K562 (cell line): ENCODE results near the gene RPL28. TPM values are rescaled to one million over a fixed set of nuclear protein-coding genes. Genes with fewer than 3 reads are reported as not detected.
A peak's percentile ranks its signal among the peaks of the same experiment; 100 is the strongest.

Experiments used
- ATAC-seq: fragments of 200-7000 bp; cut with Tn5 transposase; 3 replicates; pipeline ENCODE4 v1.9.1; 2020; ENCODE audit warnings: moderate library complexity
- BruUV-seq: library from RNA; stranded (reverse); fragments of 400-500 nt; replicated peaks from 2 replicates; lab custom pipeline; 2021; lab: Mats Ljungman, UMichigan
- CTCF ChIA-PET: fragments of 300-600 bp; formaldehyde crosslinking; extraction: SDS; loops from one replicate; lab custom pipeline; 2021; ENCODE audit warnings: low intra/inter-chr PET ratio; lab: Yijun Ruan, JAX
- POLR2A ChIA-PET: fragments of 300-600, 350-650 bp; sonication (Branson Sonifier 250); formaldehyde crosslinking; extraction: SDS; loops from one replicate; lab custom pipeline; 2021; ENCODE audit warnings: antibody characterized with exemption, inconsistent platforms; lab: Yijun Ruan, JAX
- DNase-seq, 4 experiments: peaks; one replicate each; pipeline versions ENCODE4 v3.0.0 to v3.0.0-alpha.2; 2011 to 2018; ENCODE audit warnings: low spot score in 3 of 4, mixed read lengths in 3 of 4; ENCODE audit errors: extremely low read depth in 1 of 4
- FAIRE-seq: peaks from 2 replicates; lab custom pipeline; 2011; peaks lifted over from hg19 to GRCh38; lab: Jason Lieb, UNC
- H2AFZ ChIP-seq: 2 replicates; pipeline ENCODE4 v1.6.0; 2011; ENCODE audit warnings: low read depth, low read length, control low read depth, inconsistent platforms
- H3K27ac ChIP-seq: fragments of 200-600 bp; 3 replicates; pipeline ENCODE4 v1.8.0; 2011; ENCODE audit warnings: low read depth, mild to moderate bottlenecking, control low read depth, inconsistent platforms, low read length, moderate library complexity, mixed read lengths; ENCODE audit errors: extremely low read depth
- H3K27me3 ChIP-seq, 2 experiments: fragments of 300-600 bp in 1 of 2; 2 replicates in 1 of 2; 3 replicates in 1 of 2; pipeline versions ENCODE4 v1.6.0 to v1.8.0; 2011; ENCODE audit warnings: inconsistent platforms in 2 of 2, low read length in 2 of 2, mild to moderate bottlenecking in 1 of 2, mixed read lengths in 1 of 2, moderate library complexity in 1 of 2; ENCODE audit not compliant: control insufficient read depth in 2 of 2, insufficient read depth in 2 of 2
- H3K36me3 ChIP-seq: fragments of 300-600 bp; 3 replicates; pipeline ENCODE4 v1.8.0; 2011; ENCODE audit warnings: mild to moderate bottlenecking, low read length, inconsistent platforms; ENCODE audit not compliant: control insufficient read depth, insufficient read depth
- H3K4me1 ChIP-seq, 2 experiments: fragments of 200-600 bp in 1 of 2; replicated peaks in 1 of 2; 2 replicates in 1 of 2; 3 replicates in 1 of 2; pipeline versions ENCODE4 v1.5.1 to v1.8.0; 2011; ENCODE audit warnings: inconsistent platforms in 2 of 2, low read length in 2 of 2, mild to moderate bottlenecking in 1 of 2, mixed read lengths in 1 of 2, moderate library complexity in 1 of 2; ENCODE audit not compliant: control insufficient read depth in 2 of 2, insufficient read depth in 2 of 2
- H3K4me2 ChIP-seq: 2 replicates; pipeline ENCODE4 v1.6.1; 2011; ENCODE audit warnings: low read length, control low read depth, inconsistent platforms, mixed read lengths; ENCODE audit not compliant: insufficient read depth
- H3K4me3 ChIP-seq: fragments of 200-600 bp; sonication (generic), shearing (Covaris generic); 2 replicates; pipeline ENCODE4 v1.5.1; 2016; ENCODE audit warnings: control low read depth, inconsistent platforms
- H3K79me2 ChIP-seq: fragments of 200-600 bp; 3 replicates; pipeline ENCODE4 v1.8.0; 2011; ENCODE audit warnings: low read length, inconsistent platforms; ENCODE audit not compliant: control insufficient read depth, insufficient read depth
- H3K9ac ChIP-seq, 2 experiments: 2 replicates each; pipeline versions ENCODE4 v1.6.0 to v1.6.1; 2011; ENCODE audit warnings: low read depth in 2 of 2, low read length in 2 of 2, control low read depth in 1 of 2, inconsistent platforms in 1 of 2, mild to moderate bottlenecking in 1 of 2, mixed read lengths in 1 of 2; ENCODE audit not compliant: insufficient read depth in 1 of 2
- H3K9me1 ChIP-seq: one replicate; pipeline ENCODE4 v1.6.0; 2011; ENCODE audit warnings: inconsistent platforms, mild to moderate bottlenecking, low read length, moderate library complexity; ENCODE audit not compliant: control insufficient read depth, insufficient read depth
- H3K9me3 ChIP-seq: replicated peaks from 2 replicates; pipeline ENCODE4 v1.5.1; 2011; ENCODE audit warnings: low read depth, low read length, inconsistent platforms; ENCODE audit not compliant: control insufficient read depth, insufficient read depth
- H4K20me1 ChIP-seq: replicated peaks from 2 replicates; pipeline ENCODE4 v1.6.1; 2011; ENCODE audit warnings: low read length, inconsistent platforms, mixed read lengths; ENCODE audit not compliant: control insufficient read depth, insufficient read depth
- CAMTA2 ChIP-seq: fragments of 250-450 bp; sonication (Bioruptor Pico); conservative IDR thresholded peaks from 2 replicates; pipeline ENCODE4 v1.5.1; 2022
- CHD4 ChIP-seq: fragments of 200-600 bp; sonication (generic); IDR thresholded peaks from 3 replicates; pipeline ENCODE4 v1.6.1; 2012; ENCODE audit warnings: low read depth, mild to moderate bottlenecking, mixed read lengths, low read length, inconsistent platforms; ENCODE audit not compliant: insufficient read depth, insufficient replicate concordance, poor library complexity, severe bottlenecking
- KHSRP ChIP-seq: fragments of 450-650 bp; IDR thresholded peaks from 2 replicates; pipeline ENCODE4 v1.6.1; 2017
- MTA3 ChIP-seq: fragments of 450-650 bp; formaldehyde crosslinking; IDR thresholded peaks from 2 replicates; pipeline ENCODE4 v1.6.1; 2017; ENCODE audit warnings: mild to moderate bottlenecking, borderline replicate concordance
- RBM39 ChIP-seq: fragments of 200-400 bp; formaldehyde crosslinking; optimal IDR thresholded peaks from 2 replicates; pipeline ENCODE3; 2018; ENCODE audit warnings: low read depth, low read length
- RCOR1 ChIP-seq, 2 experiments: IDR thresholded peaks; 2 replicates each; pipeline ENCODE4 v1.6.1; 2012; ENCODE audit warnings: low read depth in 2 of 2, low read length in 2 of 2, borderline replicate concordance in 1 of 2, improper control_type of control experiment in 1 of 2
- SMARCE1 ChIP-seq: fragments of 450-650 bp; IDR thresholded peaks from 2 replicates; pipeline ENCODE4 v1.7.1; 2016; ENCODE audit warnings: mild to moderate bottlenecking
- TCF7 ChIP-seq: sonication (generic); IDR thresholded peaks from 2 replicates; pipeline ENCODE4 v1.6.1; 2016; ENCODE audit warnings: antibody characterized with exemption, borderline replicate concordance
- ZKSCAN3 ChIP-seq: fragments of 250-450 bp; sonication (Bioruptor Pico); IDR thresholded peaks from 2 replicates; pipeline ENCODE4 v1.4.0; 2020
- ZNF282 ChIP-seq: sonication (generic); formaldehyde crosslinking; IDR thresholded peaks from 2 replicates; pipeline ENCODE4 v1.8.1; 2023; ENCODE audit warnings: missing genetic modification reagents
- WGBS: fragments of 100-300 bp; shearing (Covaris generic); methylation state at CpG from one replicate; pipeline ENCODE4 v1.1.6; 2016; ENCODE audit warnings: low coverage, mixed read lengths; ENCODE audit not compliant: insufficient coverage; ENCODE audit errors: missing lambda C conversion rate; 5-methylcytosine and 5-hydroxymethylcytosine counted together
- in situ Hi-C: fragments of 300-500 bp; cut with MboI; formaldehyde crosslinking; loops from 4 replicates; pipeline ENCODE4 v1.15.0; 2018; ENCODE audit warnings: inconsistent platforms, mixed read lengths
- intact Hi-C: fragments of 100-400 bp; cut with micrococcal nuclease; formaldehyde crosslinking; loops from 2 replicates; pipeline ENCODE4 v1.14.2; 2022
- polyA plus RNA-seq, 8 experiments: library from polyadenylated mRNA; depleted of rRNA in 4 of 8; stranded (reverse) in 5 of 8; unstranded in 3 of 8; fragments of >200 nt; fragmentation: Nextera tagmentation in 2 of 8; fragmentation: Illumina TruSeq in 1 of 8; extraction: Ambion mirVana in 2 of 8; extraction: Trizol in 1 of 8; gene quantifications; 2 replicates each; pipeline versions ENCODE4 v1.2.1 to v1.2.3, GENCODE V29; 2011 to 2014; ENCODE audit warnings: inconsistent platforms in 1 of 8, missing spikeins in 1 of 8
- total RNA-seq, 7 experiments: library from RNA; depleted of rRNA in 6 of 7; stranded (reverse); fragments of >200 nt in 6 of 7; fragmentation: Illumina TruSeq in 2 of 7; extraction: Trizol in 2 of 7; gene quantifications; 2 replicates each; pipeline versions ENCODE4 v1.2.1 to v1.2.3, GENCODE V29; 2011 to 2021; ENCODE audit warnings: low replicate concordance in 1 of 7
- TF ChIP-seq, protein P1 (sequence below), 3 experiments: fragments of 200-800 bp in 1 of 3; sonication (Bioruptor generic) in 1 of 3; sonication (generic) in 1 of 3; formaldehyde crosslinking in 1 of 3; IDR thresholded peaks; 2 replicates each; pipeline versions ENCODE4 v1.6.1 to v1.8.0; 2016 to 2022; ENCODE audit warnings: mild to moderate bottlenecking in 2 of 3, missing compliant biosample characterization in 2 of 3, missing genetic modification characterization in 2 of 3, missing genetic modification reagents in 1 of 3
- TF ChIP-seq, protein P2 (sequence below): fragments of 250-450 bp; sonication (Bioruptor Pico); IDR thresholded peaks from 2 replicates; pipeline ENCODE4 v1.8.0; 2022; ENCODE audit warnings: moderate library complexity, mild to moderate bottlenecking, inconsistent platforms
- TF ChIP-seq, protein P3 (sequence below): fragments of 450-650 bp; IDR thresholded peaks from 2 replicates; pipeline ENCODE4 v1.6.1; 2018; ENCODE audit warnings: mild to moderate bottlenecking, low read depth; ENCODE audit not compliant: partially characterized antibody
- TF ChIP-seq, protein P4 (sequence below): fragments of 450-650 bp; IDR thresholded peaks from 2 replicates; pipeline ENCODE4 v1.6.1; 2017; ENCODE audit warnings: antibody characterized with exemption, mild to moderate bottlenecking

Gene RPL28
- total and polyA plus RNA-seq, 9 of the 15 experiments (the other 6 are each of a cell fraction or from before 2014, with no cell fraction given): 124 to 3,106 (median 622) TPM

DNA sequence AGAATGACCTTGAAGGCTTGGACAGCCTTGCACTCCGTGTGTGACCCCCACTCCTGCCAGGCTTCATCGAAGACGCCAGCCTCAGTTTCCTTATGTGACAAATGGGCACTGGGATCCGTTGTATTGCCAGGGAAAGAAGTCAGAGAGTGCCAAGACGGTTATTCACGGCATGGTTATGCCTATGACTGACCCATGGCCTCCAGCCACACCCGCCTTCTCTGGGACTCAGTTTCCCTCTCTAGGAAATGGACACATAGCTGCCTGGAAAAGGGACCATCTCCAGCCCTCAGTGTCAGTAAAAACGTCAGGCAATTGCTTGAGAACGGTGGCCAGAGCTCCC is 22.8 kb downstream of the RPL28 start:
- peaks cover 6% of the 10 kb centered on the region for H3K9me1 ChIP-seq
- H3K4me1 ChIP-seq: peaks cover 19 to 37% of the 10 kb centered on the region in 2 experiments
- ATAC-seq (no peak), FAIRE-seq (no peak), DNase-seq (no peak)
- H3K36me3 ChIP-seq: peaks cover 32% of the 10 kb centered on the region
- peak overlapping the region; percentile 93 to 95 for H3K9ac ChIP-seq
- peak overlapping the region; percentile 98 for H2AFZ ChIP-seq
- peaks cover 17% of the 10 kb centered on the region for H4K20me1 ChIP-seq
- no peaks in the 10 kb centered on the region for H3K27me3 ChIP-seq
- peak overlapping the region; percentile 28 for H3K4me3 ChIP-seq
- POLR2A ChIA-PET: interaction anchor here (0.8 to 1.2 kb wide), 4 partner anchors 20 to 346 kb away, joined by 3 to 8 read pairs (median 4); partner anchors contain the start of gene RDH13
- H3K9me3 ChIP-seq: peaks cover 18% of the 10 kb centered on the region
- peaks cover 37% of the 10 kb centered on the region for H3K79me2 ChIP-seq
- peak overlapping the region; percentile 100 for H3K27ac ChIP-seq
- intact Hi-C loops (no loop called here), in situ Hi-C loops (no loop called here)
- CTCF ChIA-PET: no interaction called here
- peak overlapping the region; percentile 96 for H3K4me2 ChIP-seq
- 16% methylated on average over 9 of the region's 9 CpGs for WGBS
- BruUV-seq: TSS peak; percentile 96
- 0 out of 4 replicates have a peak, but pooled peaks of 1 of the 2 experiments have one; percentile 21 for TF ChIP-seq RCOR1 (IDR thresholded peaks at IDR 0.05; ENCODE audit: borderline replicate concordance in 1 of 2, low read depth in 2 of 2, low read length in 2 of 2)
- TF ChIP-seq, protein P1, sequence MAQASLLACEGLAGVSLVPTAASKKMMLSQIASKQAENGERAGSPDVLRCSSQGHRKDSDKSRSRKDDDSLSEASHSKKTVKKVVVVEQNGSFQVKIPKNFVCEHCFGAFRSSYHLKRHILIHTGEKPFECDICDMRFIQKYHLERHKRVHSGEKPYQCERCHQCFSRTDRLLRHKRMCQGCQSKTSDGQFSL (CRISPR knock-in tag; IDR thresholded peaks at IDR 0.05): no peak
- TF ChIP-seq, protein P1 (tag; IDR thresholded peaks at IDR 0.05): no peak
- TF ChIP-seq, protein P2, sequence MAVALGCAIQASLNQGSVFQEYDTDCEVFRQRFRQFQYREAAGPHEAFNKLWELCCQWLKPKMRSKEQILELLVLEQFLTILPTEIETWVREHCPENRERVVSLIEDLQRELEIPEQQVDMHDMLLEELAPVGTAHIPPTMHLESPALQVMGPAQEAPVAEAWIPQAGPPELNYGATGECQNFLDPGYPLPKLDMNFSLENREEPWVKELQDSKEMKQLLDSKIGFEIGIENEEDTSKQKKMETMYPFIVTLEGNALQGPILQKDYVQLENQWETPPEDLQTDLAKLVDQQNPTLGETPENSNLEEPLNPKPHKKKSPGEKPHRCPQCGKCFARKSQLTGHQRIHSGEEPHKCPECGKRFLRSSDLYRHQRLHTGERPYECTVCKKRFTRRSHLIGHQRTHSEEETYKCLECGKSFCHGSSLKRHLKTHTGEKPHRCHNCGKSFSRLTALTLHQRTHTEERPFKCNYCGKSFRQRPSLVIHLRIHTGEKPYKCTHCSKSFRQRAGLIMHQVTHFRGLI (CRISPR knock-in tag): no peak
- no peak for TF ChIP-seq CAMTA2 (CRISPR knock-in tag)
- peak; percentile 69 for TF ChIP-seq CHD4
- no peak for TF ChIP-seq ZKSCAN3 (CRISPR knock-in tag)
- TF ChIP-seq, protein P3, sequence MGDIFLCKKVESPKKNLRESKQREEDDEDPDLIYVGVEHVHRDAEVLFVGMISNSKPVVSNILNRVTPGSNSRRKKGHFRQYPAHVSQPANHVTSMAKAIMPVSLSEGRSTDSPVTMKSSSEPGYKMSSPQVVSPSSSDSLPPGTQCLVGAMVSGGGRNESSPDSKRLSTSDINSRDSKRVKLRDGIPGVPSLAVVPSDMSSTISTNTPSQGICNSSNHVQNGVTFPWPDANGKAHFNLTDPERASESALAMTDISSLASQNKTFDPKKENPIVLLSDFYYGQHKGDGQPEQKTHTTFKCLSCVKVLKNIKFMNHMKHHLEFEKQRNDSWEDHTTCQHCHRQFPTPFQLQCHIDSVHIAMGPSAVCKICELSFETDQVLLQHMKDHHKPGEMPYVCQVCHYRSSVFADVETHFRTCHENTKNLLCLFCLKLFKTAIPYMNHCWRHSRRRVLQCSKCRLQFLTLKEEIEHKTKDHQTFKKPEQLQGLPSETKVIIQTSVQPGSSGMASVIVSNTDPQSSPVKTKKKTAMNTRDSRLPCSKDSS: no peak
- 0 out of 2 replicates have a peak, but pooled peaks have one; percentile 13 for TF ChIP-seq SMARCE1
- TF ChIP-seq RBM39: no peak
- TF ChIP-seq ZNF282 (CRISPR knock-in tag): no peak
- TF ChIP-seq KHSRP: no peak
- TF ChIP-seq, protein P4, sequence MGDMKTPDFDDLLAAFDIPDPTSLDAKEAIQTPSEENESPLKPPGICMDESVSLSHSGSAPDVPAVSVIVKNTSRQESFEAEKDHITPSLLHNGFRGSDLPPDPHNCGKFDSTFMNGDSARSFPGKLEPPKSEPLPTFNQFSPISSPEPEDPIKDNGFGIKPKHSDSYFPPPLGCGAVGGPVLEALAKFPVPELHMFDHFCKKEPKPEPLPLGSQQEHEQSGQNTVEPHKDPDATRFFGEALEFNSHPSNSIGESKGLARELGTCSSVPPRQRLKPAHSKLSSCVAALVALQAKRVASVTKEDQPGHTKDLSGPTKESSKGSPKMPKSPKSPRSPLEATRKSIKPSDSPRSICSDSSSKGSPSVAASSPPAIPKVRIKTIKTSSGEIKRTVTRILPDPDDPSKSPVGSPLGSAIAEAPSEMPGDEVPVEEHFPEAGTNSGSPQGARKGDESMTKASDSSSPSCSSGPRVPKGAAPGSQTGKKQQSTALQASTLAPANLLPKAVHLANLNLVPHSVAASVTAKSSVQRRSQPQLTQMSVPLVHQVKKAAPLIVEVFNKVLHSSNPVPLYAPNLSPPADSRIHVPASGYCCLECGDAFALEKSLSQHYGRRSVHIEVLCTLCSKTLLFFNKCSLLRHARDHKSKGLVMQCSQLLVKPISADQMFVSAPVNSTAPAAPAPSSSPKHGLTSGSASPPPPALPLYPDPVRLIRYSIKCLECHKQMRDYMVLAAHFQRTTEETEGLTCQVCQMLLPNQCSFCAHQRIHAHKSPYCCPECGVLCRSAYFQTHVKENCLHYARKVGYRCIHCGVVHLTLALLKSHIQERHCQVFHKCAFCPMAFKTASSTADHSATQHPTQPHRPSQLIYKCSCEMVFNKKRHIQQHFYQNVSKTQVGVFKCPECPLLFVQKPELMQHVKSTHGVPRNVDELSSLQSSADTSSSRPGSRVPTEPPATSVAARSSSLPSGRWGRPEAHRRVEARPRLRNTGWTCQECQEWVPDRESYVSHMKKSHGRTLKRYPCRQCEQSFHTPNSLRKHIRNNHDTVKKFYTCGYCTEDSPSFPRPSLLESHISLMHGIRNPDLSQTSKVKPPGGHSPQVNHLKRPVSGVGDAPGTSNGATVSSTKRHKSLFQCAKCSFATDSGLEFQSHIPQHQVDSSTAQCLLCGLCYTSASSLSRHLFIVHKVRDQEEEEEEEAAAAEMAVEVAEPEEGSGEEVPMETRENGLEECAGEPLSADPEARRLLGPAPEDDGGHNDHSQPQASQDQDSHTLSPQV: peak; percentile 86
- TF ChIP-seq MTA3: no peak; the same call in 1 of the 2 replicates
- no peak for TF ChIP-seq TCF7
